GM12801 (cell line): ENCODE results near the gene RBFA.

ENCODE experiments used
- TF ChIP-seq, protein P1 (sequence below): IDR thresholded peaks from one replicate; pipeline ENCODE4 v1.5.1; 2011; ENCODE audit warnings: control low read depth; ENCODE audit not compliant: insufficient read length; ENCODE audit errors: extremely low read depth

The RBFA gene

DNA sequence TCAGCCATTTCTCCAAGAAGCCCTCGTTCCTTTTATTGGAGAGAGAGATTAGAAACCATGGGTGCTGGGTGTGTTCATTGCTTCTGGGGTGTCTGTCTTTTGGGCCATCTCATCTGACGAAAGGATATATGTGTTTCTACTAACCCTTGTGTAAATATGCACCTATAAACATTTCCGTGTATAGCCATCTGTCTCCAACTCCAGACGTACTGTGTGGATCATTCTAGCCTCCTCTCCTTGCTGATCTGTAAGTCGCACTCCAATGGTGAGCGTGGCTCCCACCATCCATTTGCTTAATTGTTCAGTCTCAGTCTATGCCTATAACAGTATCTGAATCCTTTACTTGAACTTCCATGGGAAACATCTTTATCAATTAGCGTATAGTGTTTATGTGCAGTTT lies 1.8 kb downstream of the RBFA start:
- TF ChIP-seq, protein P1, sequence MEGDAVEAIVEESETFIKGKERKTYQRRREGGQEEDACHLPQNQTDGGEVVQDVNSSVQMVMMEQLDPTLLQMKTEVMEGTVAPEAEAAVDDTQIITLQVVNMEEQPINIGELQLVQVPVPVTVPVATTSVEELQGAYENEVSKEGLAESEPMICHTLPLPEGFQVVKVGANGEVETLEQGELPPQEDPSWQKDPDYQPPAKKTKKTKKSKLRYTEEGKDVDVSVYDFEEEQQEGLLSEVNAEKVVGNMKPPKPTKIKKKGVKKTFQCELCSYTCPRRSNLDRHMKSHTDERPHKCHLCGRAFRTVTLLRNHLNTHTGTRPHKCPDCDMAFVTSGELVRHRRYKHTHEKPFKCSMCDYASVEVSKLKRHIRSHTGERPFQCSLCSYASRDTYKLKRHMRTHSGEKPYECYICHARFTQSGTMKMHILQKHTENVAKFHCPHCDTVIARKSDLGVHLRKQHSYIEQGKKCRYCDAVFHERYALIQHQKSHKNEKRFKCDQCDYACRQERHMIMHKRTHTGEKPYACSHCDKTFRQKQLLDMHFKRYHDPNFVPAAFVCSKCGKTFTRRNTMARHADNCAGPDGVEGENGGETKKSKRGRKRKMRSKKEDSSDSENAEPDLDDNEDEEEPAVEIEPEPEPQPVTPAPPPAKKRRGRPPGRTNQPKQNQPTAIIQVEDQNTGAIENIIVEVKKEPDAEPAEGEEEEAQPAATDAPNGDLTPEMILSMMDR = no peak

GRCh38 chr18:80037300-80037699 lies 3.1 kb downstream of the RBFA start:
- TF ChIP-seq, protein P1 = no peak

- TF ChIP-seq, protein P1 = no peak
These were observed 3.8 kb downstream of the RBFA start for GRCh38 chr18:80037869-80038630.

- TF ChIP-seq, protein P1 = no peak
These were observed 6.3 kb downstream of the RBFA start for GRCh38 chr18:80040515-80040914.

- TF ChIP-seq, protein P1 = no peak
These were observed 7.2 kb downstream of the RBFA start for GRCh38 chr18:80041424-80041823.

DNA sequence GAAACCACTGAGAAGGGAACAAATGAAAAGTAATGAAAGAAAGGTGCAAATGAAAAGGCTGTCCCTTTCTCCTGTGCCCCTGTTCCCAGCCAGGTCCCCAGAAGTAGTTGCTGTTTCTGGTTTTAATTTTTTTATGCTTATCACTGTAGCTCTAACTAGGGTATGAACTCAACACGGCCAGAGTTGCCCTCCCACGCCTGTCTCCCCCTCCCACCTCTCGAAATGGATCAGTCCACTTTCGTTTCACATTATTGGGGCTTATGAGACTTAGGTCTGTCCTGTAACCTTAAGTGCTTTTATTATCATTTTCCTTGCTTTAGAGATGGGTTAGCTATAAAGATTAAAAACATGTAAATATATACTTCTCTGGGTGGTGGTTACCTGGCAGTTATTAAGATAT lies 8.6 kb downstream of the RBFA start:
- TF ChIP-seq, protein P1 = no peak

GRCh38 chr18:80044072-80044471 lies 9.8 kb downstream of the RBFA start:
- TF ChIP-seq, protein P1 = no peak
